ENCODE results near the gene GNB1L. TPM values are rescaled to one million over a fixed set of nuclear protein-coding genes. Genes with fewer than 3 reads are reported as not detected.

The GNB1L gene
- total RNA-seq, 1 donor from 2014 or later, result 7.8 TPM

DNA sequence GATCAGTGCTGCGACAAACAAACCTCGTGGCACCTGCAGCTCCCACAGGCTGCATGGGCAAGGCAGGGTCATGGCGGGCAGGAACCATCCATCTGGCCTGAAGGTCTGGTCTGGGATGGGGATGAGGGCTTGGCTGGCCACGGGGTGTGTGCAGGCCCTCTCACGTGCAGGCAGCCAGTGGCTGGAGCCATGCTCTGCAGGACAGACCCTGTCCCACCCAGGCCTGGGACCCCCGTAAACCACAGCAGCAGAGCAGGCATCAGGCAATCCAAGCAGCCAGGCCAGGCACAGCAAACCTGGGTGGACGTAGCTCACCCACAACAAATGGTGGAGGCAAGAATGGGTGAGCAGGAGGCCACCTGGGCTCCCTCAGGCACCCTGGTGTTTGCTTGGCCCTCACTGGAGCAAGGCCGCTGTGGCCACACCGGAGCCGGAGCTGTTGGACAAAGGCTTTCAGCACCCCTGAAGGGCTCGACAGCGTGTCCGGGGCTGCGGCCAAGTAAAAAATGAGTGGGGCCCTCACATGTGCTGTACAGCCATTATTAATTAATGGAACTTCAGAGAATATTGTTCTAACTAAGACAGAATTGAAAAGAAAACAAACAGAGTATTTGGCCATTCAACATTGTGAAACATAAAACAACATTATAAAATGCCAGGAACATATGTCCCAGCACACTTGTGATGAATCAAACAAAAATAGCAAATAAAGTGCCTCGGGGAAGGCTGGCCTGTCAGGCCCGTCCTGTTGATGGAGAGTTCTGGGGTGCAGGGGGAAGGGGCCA, 24.0 kb upstream of the GNB1L start:
- H3K27me3 ChIP-seq, result no peaks in the 10 kb centered on the region
- peaks cover 5% of the 10 kb centered on the region for H3K36me3 ChIP-seq
- peaks cover 34% of the 10 kb centered on the region for H3K4me1 ChIP-seq
- no peaks in the 10 kb centered on the region for H3K9me3 ChIP-seq
- DNase-seq, result peak; percentile 39
- H3K4me3 ChIP-seq, result no peak overlapping the region
- ATAC-seq, result no peak
- no peak overlapping the region for H3K27ac ChIP-seq
- intact Hi-C loops (cut with DNase I), result no loop called here
- no peak for TF ChIP-seq CTCF (IDR thresholded peaks at IDR 0.05)

DNA sequence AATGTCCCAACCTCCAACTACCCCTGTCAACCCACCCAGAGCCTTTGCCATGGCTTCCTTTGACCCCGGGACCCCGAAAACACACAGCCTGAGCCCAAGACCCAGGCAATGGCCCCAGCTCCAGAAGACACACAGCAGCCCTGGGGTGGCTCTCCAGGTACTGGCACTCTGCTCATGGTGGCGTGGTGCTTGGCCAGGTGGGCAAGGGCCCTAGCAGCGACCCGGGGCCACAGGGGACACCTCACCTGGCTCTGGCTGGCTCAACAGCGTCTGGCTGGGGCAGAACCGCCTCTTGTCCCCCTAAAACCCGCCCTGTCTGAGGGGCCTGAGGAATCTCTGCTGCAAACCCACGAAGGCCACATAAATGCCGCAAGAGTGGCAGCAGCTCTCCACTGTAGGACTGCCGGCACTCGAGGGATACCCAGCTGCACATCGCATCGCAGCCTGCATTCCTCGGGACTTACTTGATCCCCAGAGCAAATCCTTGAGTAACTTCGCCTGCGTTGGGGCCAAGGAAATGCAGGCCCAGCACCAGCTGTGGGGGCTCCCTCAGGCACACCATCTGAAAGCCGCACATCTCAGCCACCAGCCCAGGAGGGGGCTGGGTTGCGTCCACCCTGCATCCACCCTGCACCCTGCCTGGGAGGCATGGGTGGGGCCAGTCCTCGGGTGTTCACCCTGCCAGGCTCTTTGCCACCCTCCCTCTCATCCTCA, 23.1 kb upstream of the GNB1L start:
- peak; percentile 58 for DNase-seq
- H3K27me3 ChIP-seq, result no peaks in the 10 kb centered on the region
- no peak for TF ChIP-seq CTCF (IDR thresholded peaks at IDR 0.05)
- no peaks in the 10 kb centered on the region for H3K9me3 ChIP-seq
- intact Hi-C loops (cut with DNase I), result no loop called here
- H3K4me3 ChIP-seq, result no peak overlapping the region
- peaks cover 41% of the 10 kb centered on the region for H3K4me1 ChIP-seq
- peaks cover 5% of the 10 kb centered on the region for H3K36me3 ChIP-seq
- no peak overlapping the region for H3K27ac ChIP-seq
- ATAC-seq, result no peak

DNA sequence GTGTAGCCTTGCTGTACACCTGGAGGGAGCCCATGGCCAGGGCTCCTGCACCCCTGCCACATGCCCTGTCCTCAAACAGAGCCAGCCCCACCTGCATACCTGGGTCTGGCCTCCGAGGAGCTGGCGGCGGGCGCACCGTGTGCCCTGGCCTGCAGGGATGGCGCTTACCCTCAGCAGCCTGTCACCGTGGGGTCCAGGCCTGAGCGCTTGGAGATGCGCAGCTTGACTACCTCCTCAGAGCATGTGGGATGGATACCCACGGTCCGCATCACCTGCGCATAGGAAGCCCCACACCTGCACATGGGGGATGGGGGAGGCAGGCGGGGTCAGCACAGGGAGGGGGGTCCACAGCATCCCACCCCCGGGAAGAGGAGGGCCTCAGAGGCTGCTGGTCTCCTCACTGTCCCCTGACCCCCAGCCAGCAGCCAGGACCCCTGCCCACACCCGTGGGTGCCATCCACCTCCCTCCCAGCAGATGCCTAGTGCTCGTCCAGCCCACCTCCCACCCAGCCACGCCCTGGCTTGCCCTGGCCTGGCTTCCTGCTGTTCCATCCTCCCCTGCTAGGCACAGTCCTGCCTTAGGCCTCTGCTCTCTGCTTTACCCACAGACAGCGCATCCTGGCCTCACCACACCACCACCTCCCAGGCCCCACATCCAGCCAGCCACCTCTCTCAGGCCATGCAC, 22.4 kb upstream of the GNB1L start:
- no peaks in the 10 kb centered on the region for H3K9me3 ChIP-seq
- H3K4me3 ChIP-seq, result no peak overlapping the region
- H3K4me1 ChIP-seq, result peaks cover 40% of the 10 kb centered on the region
- ATAC-seq, result no peak
- H3K27me3 ChIP-seq, result no peaks in the 10 kb centered on the region
- intact Hi-C loops (cut with DNase I), result no loop called here
- peaks cover 5% of the 10 kb centered on the region for H3K36me3 ChIP-seq
- no peak for TF ChIP-seq CTCF (IDR thresholded peaks at IDR 0.05)
- H3K27ac ChIP-seq, result no peak overlapping the region
- peak; percentile 60 for DNase-seq

GRCh38 chr22:19876314-19876940, 21.8 kb upstream of the GNB1L start:
- H3K4me3 ChIP-seq, result no peak overlapping the region
- no peak for ATAC-seq

More at GRCh38 chr22:19876314-19876940, 21.8 kb upstream of the GNB1L start:
- Histone ChIP-seq H3K27ac (no peak overlapping the region), H3K36me3 (peaks cover 5% of the 10 kb centered on the region), H3K27me3 (no peaks in the 10 kb centered on the region), H3K9me3 (no peaks in the 10 kb centered on the region), H3K4me1 (peaks cover 34% of the 10 kb centered on the region)
- DNase-seq, result peak; percentile 62
- intact Hi-C loops (cut with DNase I), result no loop called here
- TF ChIP-seq CTCF (IDR thresholded peaks at IDR 0.05), result no peak

Measured in upper lobe of right lung (tissue), 1 donor.